GM19395 (cell line): Measurements from ENCODE around the gene CACYBP.
A peak's percentile ranks its signal among the peaks of the same experiment; 100 is the strongest.

Experiments
- ATAC-seq: cut with Tn5 transposase; IDR thresholded peaks from one replicate; pipeline ENCODE4 v1.9.1; 2021; ENCODE audit warnings: mild to moderate bottlenecking, moderate library complexity; ENCODE audit not compliant: unreplicated experiment

The CACYBP gene

DNA sequence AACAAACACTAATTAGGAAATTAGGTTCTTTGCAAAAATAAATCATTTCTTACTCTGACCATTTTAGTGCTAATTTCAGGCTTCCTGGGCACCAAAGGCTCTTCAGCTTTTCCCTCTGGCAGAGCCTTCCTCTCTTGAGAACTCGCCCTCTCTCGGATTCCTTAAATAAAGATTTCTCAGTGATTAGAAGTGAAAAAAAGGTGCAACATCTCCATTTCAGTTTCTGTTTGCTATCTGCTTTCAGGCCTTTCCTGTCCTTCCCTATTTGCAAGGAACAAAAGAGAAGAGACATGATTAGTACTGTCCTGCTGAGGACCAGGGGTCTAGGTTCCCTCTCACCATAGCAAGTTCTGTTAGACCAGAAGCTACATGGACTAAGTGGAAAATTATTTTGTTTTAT, 27.8 kb upstream of the CACYBP start:
- ATAC-seq: no peak

DNA sequence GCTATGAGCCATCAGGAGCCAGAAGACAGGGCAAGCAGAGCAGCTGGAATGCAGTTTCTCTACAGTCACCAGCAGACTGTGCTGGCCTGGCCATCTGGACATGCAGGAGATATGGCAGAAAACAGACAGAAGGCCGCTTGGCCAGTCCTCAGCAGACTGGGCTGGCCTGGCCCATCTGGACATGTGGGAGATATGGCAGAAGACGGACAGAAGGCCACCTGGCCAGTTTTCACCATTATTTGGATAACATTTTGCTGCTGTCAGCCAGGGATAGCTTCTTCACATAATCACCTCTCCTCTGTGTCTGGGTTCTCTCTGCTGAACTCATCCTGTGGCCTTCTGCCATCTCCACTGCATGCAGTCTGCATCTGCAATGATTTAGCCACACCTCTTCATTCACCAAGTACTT, 25.0 kb upstream of the CACYBP start:
- no peak for ATAC-seq

GRCh38 chr1:174975764-174976163, 24.0 kb upstream of the CACYBP start:
- no peak for ATAC-seq

DNA sequence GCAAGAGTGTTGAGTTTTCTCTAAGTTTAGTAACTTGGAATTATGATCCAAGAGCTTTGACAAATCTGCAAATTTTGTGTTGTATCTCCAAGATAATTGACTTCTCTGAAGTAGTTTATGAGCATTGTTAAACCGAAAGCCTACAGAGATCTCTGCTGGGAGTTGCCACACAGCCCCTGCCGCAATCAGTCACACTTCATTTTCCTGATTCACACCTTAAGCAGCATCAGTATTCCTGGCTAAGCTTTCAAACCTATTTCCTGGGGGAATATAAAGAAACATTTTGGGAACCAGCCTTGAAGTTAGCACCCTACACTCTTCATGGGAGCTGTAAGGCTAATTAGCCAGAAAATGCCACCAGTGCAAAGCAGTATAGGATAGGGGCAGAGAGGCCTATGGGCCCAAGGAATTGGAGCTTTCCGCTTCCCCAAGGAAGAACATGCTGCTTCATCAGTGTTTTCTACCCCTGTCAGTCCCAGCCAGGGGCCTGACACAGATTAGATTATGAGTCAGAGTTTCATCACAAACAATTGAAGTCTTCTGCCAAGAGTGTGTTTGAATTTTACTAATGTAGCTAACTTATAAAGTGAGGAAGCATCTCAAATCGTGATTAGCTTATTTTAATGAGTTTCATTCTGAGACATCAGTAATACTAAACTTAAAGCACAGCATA, 23.2 kb upstream of the CACYBP start:
- no peak for ATAC-seq

DNA sequence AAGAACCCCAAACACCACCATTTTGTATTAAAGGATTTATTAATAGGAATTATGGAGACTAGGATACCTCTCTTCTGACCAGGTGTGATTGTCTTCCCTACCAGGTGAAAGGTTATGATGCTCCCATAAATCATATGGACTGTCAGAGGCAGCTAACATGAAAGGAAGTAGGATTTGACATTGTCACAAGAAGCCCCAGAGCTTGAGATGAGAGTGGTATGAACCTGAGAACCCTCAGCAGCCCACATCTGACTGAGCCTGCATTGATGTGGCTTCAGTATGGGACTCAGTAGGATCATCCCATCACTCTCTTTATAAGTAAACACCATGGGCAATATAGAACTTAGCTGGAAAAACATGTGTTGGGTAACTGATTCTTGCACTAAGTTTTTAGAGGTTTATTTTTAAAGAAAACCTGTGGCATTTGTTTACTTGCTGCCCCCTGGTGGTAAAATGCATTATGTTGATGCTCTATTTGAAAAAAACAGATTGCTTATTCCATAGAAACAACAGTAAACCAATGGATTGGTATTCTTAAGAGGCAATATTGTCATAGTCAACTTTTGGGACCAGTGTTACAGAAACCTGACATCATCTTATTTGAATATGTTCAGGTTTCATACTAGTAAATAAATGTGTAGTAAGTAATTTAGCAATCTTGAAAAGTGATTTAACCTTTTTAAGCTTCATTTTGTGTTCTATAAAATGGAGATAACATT, 16.6 kb upstream of the CACYBP start:
- ATAC-seq: no peak

DNA sequence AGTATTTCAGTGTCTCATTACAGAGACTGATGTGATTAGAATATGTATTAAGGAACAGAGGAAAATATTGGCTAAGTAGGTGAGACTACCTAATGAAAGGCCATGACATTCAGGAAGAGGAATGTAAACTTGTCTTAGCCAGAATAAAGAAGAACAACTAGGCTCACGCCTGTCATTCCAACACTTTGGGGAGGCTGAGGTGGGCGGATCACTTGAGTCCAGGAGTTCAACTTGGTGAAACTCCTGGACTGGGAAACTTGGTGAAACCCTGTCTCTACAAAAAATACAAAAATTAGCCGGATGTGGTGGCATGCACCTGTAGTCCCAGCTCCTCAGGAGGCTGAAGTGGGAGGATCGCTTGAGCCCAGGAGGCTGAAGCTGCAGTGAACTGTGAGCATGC, 14.8 kb upstream of the CACYBP start:
- no peak for ATAC-seq

DNA sequence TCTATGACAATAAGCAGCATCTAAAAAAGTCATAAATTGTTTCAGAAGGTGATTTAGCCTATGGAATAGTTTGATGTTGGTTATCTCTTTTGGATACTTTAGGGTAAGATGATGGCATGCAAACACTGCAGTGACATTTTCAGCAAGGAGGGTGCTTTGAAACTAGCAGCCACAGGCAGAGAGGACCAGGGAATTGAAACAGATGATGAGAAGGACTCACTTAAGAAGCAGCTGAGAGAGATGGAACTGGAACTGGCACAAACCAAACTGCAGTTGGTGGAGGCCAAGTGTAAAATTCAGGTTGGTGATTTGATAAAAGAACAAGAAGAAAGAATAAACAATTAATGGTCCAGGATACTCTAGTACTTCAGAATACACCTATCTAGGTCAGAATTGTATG, 11.2 kb upstream of the CACYBP start:
- ATAC-seq: no peak

- ATAC-seq: peak; percentile 70
Observed at GRCh38 chr1:174988986-174989385, 10.8 kb upstream of the CACYBP start.

- ATAC-seq: no peak
Observed at GRCh38 chr1:174989536-174990220, 10.1 kb upstream of the CACYBP start.

DNA sequence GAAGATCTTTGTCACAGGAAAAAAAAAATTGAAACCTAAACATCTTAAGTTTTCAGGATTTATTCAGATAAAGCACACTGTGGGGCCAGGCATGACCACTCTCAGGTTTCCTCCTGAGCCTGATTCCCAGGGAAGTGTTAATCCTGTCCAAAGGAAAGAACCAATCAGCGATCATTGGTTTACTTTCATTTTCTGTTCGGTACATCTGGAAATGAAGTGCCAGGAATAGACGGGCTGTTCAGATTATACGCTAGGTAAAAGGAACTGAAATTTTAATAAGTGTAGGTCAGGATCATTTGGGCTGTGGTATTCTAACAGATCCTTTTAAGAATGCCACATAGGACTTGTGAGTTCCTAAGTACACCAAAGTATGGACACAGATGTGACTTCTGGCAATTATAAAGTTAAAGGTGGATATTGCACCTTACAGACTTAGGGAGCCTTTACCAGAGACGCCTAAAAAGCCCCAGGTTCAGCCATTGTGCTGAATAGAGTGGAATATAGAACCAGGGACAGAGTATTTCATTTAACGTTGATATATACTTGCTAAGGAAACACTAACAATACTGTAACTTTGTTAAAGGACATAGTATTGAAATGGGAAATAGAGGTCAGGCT, 9.3 kb upstream of the CACYBP start:
- ATAC-seq: no peak

DNA sequence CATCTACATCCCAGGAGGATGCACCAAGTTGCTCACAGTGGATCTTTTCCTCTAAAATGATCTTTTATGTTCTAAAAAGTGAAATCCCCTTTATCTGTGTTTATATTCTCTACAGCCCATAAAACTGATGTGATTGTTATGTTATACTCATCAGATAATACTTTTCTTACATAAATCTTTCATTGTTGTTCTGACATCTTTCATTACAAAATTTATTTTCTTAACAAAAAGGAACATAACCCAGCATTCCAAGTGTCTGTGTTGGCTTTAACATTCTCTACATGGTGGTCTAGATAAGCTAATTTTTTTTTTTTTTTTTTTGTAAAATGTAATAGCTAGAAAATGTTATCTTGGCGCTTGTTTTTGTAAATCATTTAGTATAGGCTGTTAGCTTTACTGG, 8.3 kb upstream of the CACYBP start:
- no peak for ATAC-seq

GRCh38 chr1:174995121-174995520, 4.6 kb upstream of the CACYBP start:
- ATAC-seq: no peak

- no peak for ATAC-seq
Observed at GRCh38 chr1:174995916-174996315, 3.8 kb upstream of the CACYBP start.

- no peak for ATAC-seq
Observed at GRCh38 chr1:174996476-174996875, 3.3 kb upstream of the CACYBP start.

DNA sequence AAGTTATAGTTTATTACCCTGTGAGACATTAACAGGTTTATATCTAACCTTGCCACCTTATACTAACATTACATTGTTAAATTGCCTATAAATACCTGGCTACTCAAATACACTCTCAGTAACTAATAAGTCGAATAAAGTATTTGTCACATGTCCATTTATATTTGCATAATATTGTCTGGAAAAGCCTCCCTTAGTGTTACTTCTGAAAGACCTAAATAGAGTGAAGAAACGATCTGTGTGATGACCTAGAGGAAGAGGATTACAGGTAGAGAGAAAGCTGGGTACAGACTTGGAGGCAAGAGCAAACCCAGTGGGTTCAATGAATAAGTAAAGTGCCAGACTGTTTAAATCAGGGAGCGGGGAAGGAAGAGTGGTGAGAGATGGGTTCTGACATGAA, 2.7 kb upstream of the CACYBP start:
- ATAC-seq: no peak

GRCh38 chr1:174998569-174999215, 1.1 kb upstream of the CACYBP start:
- peak; percentile 2 for ATAC-seq

DNA sequence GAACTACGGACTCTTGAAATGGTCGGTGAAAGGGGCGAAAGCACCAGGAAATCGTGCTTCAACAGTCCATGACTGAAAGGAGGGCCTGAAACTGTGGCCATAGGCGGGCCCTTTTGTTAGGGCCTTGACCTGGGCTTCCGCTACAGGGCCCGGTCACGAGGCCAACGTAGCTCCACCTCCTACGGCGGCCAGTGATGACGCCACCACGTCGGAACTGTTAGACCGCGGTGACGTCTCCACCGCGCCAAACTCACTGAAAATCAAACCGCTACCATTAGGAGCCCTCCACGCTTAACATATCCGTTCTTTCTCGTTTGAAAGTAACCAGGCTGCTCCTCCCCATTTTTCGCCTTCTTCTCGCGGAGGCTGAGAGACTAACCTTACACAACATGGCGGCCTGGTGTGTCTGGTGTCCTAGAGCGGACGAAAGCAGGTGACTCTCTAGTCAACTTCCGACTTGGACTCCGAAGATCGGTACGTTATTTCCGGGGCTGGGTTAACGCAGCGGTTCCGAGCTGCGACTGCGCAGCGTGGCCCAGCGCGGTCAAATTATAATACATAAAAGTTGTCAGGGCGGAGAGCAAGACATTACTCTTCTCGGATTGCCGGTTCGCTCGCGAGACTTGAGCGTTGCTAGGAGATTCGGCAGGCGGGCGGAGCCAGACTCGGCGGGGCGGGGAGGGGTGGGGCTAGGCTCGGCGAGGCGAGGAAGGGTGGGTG, 371 bp upstream of the CACYBP start:
- peak; percentile 86 for ATAC-seq

GRCh38 chr1:175000697-175001187, 995 bp downstream of the CACYBP start:
- no peak for ATAC-seq

DNA sequence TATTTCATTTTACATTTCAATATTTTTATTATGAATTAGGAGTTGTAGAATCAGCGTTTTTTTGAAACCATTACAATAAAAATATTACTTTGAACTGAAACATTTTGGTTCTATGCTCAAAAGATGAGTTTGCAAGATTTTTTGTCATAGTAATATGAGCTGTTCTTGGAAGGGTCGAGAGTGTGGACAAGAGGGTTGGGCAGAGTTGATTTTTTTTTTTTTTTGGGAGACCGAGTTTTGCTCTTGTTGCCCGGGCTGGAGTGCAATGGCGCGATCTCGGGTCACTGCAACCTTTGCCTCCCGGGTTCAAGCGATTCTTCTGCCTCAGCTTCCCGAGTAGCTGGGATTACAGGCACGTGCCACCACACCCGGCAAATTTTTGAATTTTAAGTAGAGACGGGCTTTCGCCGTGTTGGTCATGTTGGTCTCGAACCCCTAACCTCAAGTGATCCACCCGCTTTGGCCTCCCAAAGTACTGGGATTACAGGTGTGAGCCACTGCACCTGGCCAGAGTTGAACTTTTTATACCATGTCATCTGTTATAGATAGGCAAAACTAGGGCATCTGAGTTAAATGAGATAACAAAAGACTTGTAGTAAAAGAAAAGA, 3.3 kb downstream of the CACYBP start:
- ATAC-seq: no peak

DNA sequence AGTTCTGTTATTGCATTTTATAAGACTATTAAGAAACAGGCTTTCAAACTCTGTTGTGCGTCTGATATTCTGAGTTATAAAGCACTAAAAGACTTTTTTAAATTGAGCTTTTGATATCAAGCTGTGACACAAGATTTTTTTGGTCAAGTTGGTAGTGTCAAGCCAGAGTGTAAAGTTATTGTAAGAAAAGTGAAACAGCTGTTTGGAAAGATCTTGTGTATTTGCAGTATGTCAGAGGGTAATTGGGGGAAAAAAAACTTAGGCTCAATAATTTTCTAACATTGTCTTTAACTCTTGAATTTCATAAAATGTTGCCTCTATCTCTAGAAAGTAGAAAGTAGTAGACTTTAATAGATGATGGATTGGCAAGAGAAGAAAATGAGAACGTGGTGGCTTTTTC, 3.8 kb downstream of the CACYBP start:
- no peak for ATAC-seq
